ENCODE results near the gene SALL3. TPM values are rescaled to one million over a fixed set of nuclear protein-coding genes. Genes with fewer than 3 reads are reported as not detected.

Gene SALL3
- total and polyA plus RNA-seq, 2 experiments from 2014 or later: 16.9 to 39.8 TPM

- TF ChIP-seq ZNF462 (CRISPR knock-in tag; IDR thresholded peaks at IDR 0.05) (no peak), EZH2 (IDR thresholded peaks at IDR 0.05; ENCODE audit: low read depth, unreplicated experiment) (no peak), POLR2AphosphoS5 (IDR thresholded peaks at IDR 0.05; ENCODE audit: low read depth) (no peak), CTCF (conservative IDR thresholded peaks at IDR 0.05; ENCODE audit: low read depth in 2 of 2) (no peak), STAT1 (IDR thresholded peaks at IDR 0.05; ENCODE audit: unreplicated experiment) (no peak), JUNB (IDR thresholded peaks at IDR 0.05; ENCODE audit: unreplicated experiment) (no peak)
These were observed 44.2 kb upstream of the SALL3 start (continued) for GRCh38 chr18:78935406-78935805.

- Histone ChIP-seq H3F3A (replicated peaks; ENCODE audit: low read depth) (no peaks in the 10 kb centered on the region), H4K20me1 (replicated peaks; ENCODE audit: insufficient read depth) (no peaks in the 10 kb centered on the region), H3K79me2 (replicated peaks; ENCODE audit: insufficient read depth) (no peaks in the 10 kb centered on the region), H3K4me2 (no peak overlapping the region), H3K4me3 (no peak overlapping the region), H3K36me3 (ENCODE audit: insufficient read depth) (no peaks in the 10 kb centered on the region), H3K9me2 (ENCODE audit: insufficient read depth) (no peaks in the 10 kb centered on the region), H2AFZ (no peak overlapping the region), H3K4me1 (ENCODE audit: insufficient read depth) (no peaks in the 10 kb centered on the region), H3K27ac (ENCODE audit: low read depth) (no peak overlapping the region), H3K27me3 (ENCODE audit: insufficient read depth) (no peaks in the 10 kb centered on the region)
- no peak overlapping the region for H3K4me3 Mint-ChIP-seq
- no peak overlapping the region for H3K27ac Mint-ChIP-seq
- peaks cover 18% of the 10 kb centered on the region for H3K36me3 Mint-ChIP-seq (ENCODE audit: low read depth)
- ATAC-seq (no peak), DNase-seq (ENCODE audit: low spot score) (no peak)
- H3K9me3 Mint-ChIP-seq: peaks cover 97% of the 10 kb centered on the region
- H3K27me3 Mint-ChIP-seq (ENCODE audit: insufficient read depth, low read depth, poor library complexity): peaks cover 4% of the 10 kb centered on the region
- peaks cover 3% of the 10 kb centered on the region; the same call in 2 of the 3 replicates for H3K4me1 Mint-ChIP-seq
- TF ChIP-seq REST (IDR thresholded peaks at IDR 0.05; ENCODE audit: unreplicated experiment): no peak
- no peak for TF ChIP-seq ETS1 (IDR thresholded peaks at IDR 0.05)
- TF ChIP-seq EZH2phosphoT487 (IDR thresholded peaks at IDR 0.05; ENCODE audit: unreplicated experiment): no peak
These were observed 43.2 kb upstream of the SALL3 start for GRCh38 chr18:78936251-78937005.

Measured in GM23338 (cell line).